Endothelial cell of umbilical vein (primary cell): ENCODE results near the gene EIF2S3. TPM values are rescaled to one million over a fixed set of nuclear protein-coding genes. Genes with fewer than 3 reads are reported as not detected.

ENCODE experiments used
- BruUV-seq: library from RNA; stranded (reverse); fragments of 400-500 nt; replicated peaks from 2 replicates; lab custom pipeline; 2021; lab: Mats Ljungman, UMichigan
- CTCF ChIA-PET: fragments of 300-600, 350-600 bp; sonication (Branson Sonifier 250); formaldehyde crosslinking; loops from one replicate; lab custom pipeline; 2021; ENCODE audit warnings: antibody characterized with exemption, inconsistent platforms; lab: Charles Lee
- POLR2A ChIA-PET: fragments of 300-600, 350-600 bp; sonication (Branson Sonifier 250); formaldehyde crosslinking; loops from one replicate; lab custom pipeline; 2021; ENCODE audit warnings: antibody characterized with exemption, inconsistent platforms; lab: Charles Lee
- DNase-seq: peaks from one replicate; pipeline ENCODE4 v3.0.0-alpha.2; 2011; ENCODE audit warnings: low read depth, low spot score
- FAIRE-seq: peaks from 2 replicates; lab custom pipeline; 2011; peaks lifted over from hg19 to GRCh38; lab: Jason Lieb, UNC
- H2AFZ ChIP-seq: 2 replicates; pipeline ENCODE4 v1.6.0; 2012; ENCODE audit warnings: low read depth, low read length, control low read depth, inconsistent platforms
- H3K27ac ChIP-seq: 2 replicates; pipeline ENCODE4 v1.5.1; 2011; ENCODE audit warnings: low read depth, mild to moderate bottlenecking, control low read depth, low read length, moderate library complexity; ENCODE audit not compliant: insufficient read depth
- H3K27me3 ChIP-seq, 2 experiments: 2 replicates each; pipeline versions ENCODE4 v1.6.0 to v1.6.1; 2011; ENCODE audit warnings: low read length in 2 of 2, mixed read lengths in 1 of 2; ENCODE audit not compliant: control insufficient read depth in 2 of 2, insufficient read depth in 2 of 2
- H3K36me3 ChIP-seq, 2 experiments: 2 replicates in 1 of 2; 3 replicates in 1 of 2; pipeline ENCODE4 v1.5.1; 2011; ENCODE audit warnings: low read length in 2 of 2, mild to moderate bottlenecking in 1 of 2, moderate library complexity in 1 of 2; ENCODE audit not compliant: control insufficient read depth in 2 of 2, insufficient read depth in 2 of 2; ENCODE audit errors: extremely low read depth in 1 of 2
- H3K4me1 ChIP-seq: 3 replicates; pipeline ENCODE4 v1.5.1; 2011; ENCODE audit warnings: mild to moderate bottlenecking, low read length; ENCODE audit not compliant: control insufficient read depth, insufficient read depth; ENCODE audit errors: extremely low read depth
- H3K4me2 ChIP-seq: 2 replicates; pipeline ENCODE4 v1.6.1; 2011; ENCODE audit warnings: low read length, control low read depth, mixed read lengths; ENCODE audit not compliant: insufficient read depth
- H3K4me3 ChIP-seq, 3 experiments: fragments of 200-600 bp in 1 of 3; sonication (generic), shearing (Covaris generic) in 1 of 3; replicated peaks in 1 of 3; 2 replicates each; pipeline ENCODE4 v1.5.1; 2011 to 2016; ENCODE audit warnings: control low read depth in 3 of 3, low read length in 3 of 3, mild to moderate bottlenecking in 2 of 3, inconsistent platforms in 1 of 3, low read depth in 1 of 3, moderate library complexity in 1 of 3; ENCODE audit not compliant: insufficient read depth in 1 of 3
- H3K79me2 ChIP-seq: 2 replicates; pipeline ENCODE4 v1.6.0; 2012; ENCODE audit warnings: low read length, inconsistent platforms; ENCODE audit not compliant: control insufficient read depth, insufficient read depth
- H3K9ac ChIP-seq: replicated peaks from 2 replicates; pipeline ENCODE3; 2011; ENCODE audit warnings: low read length, control low read depth; ENCODE audit not compliant: insufficient read depth; ENCODE audit errors: extremely low read depth
- H3K9me1 ChIP-seq: replicated peaks from 3 replicates; pipeline ENCODE4 v1.6.0; 2011; ENCODE audit warnings: mild to moderate bottlenecking, low read length; ENCODE audit not compliant: control insufficient read depth, insufficient read depth; ENCODE audit errors: extremely low read depth
- H3K9me3 ChIP-seq: replicated peaks from 2 replicates; pipeline ENCODE4 v1.5.1; 2012; ENCODE audit warnings: low read length, inconsistent platforms; ENCODE audit not compliant: control insufficient read depth, insufficient read depth
- H4K20me1 ChIP-seq: replicated peaks from 2 replicates; pipeline ENCODE3; 2011; ENCODE audit warnings: mild to moderate bottlenecking, low read length; ENCODE audit not compliant: control insufficient read depth, insufficient read depth; ENCODE audit errors: extremely low read depth
- EZH2 ChIP-seq: IDR thresholded peaks from 2 replicates; pipeline ENCODE4 v1.6.1; 2012; ENCODE audit warnings: borderline replicate concordance, low read depth, mild to moderate bottlenecking, moderate library complexity, low read length, inconsistent platforms; ENCODE audit not compliant: severe bottlenecking
- FOS ChIP-seq: IDR thresholded peaks from 2 replicates; pipeline ENCODE4 v1.6.1; 2011; ENCODE audit warnings: mild to moderate bottlenecking, low read length, moderate library complexity, borderline replicate concordance; ENCODE audit not compliant: insufficient read depth
- GATA2 ChIP-seq: IDR thresholded peaks from 2 replicates; pipeline ENCODE4 v1.7.0; 2011; ENCODE audit warnings: low read depth, mild to moderate bottlenecking, moderate library complexity, mixed read lengths, low read length; ENCODE audit not compliant: insufficient read length, insufficient read depth
- JUN ChIP-seq: IDR thresholded peaks from 2 replicates; pipeline ENCODE4 v1.6.1; 2011; ENCODE audit warnings: borderline replicate concordance, low read depth; ENCODE audit not compliant: insufficient read length, insufficient read depth
- MYC ChIP-seq: IDR thresholded peaks from one replicate; pipeline ENCODE4 v1.6.1; 2011; ENCODE audit warnings: mild to moderate bottlenecking, low read depth, low read length
- POLR2A ChIP-seq: IDR thresholded peaks from 2 replicates; pipeline ENCODE4 v1.6.1; 2012; ENCODE audit warnings: low read depth, mild to moderate bottlenecking, control low read depth, low read length
- POLR2AphosphoS5 ChIP-seq: IDR thresholded peaks from 2 replicates; pipeline ENCODE4 v1.6.1; 2012; ENCODE audit warnings: low read depth, mild to moderate bottlenecking, control low read depth, low read length, moderate library complexity; ENCODE audit not compliant: insufficient read depth
- dilution Hi-C: fragments of 300-500 bp; cut with MboI; formaldehyde crosslinking; loops from one replicate; pipeline ENCODE4 v1.15.0; 2019; ENCODE audit warnings: low sequenced_read_pairs; ENCODE audit not compliant: extremely low pct_ligation_motif_present
- intact Hi-C: fragments of 100-400 bp; cut with micrococcal nuclease; formaldehyde crosslinking; loops from one replicate; pipeline ENCODE4 v1.10.0; 2022
- polyA plus RNA-seq, 4 experiments: library from polyadenylated mRNA; depleted of rRNA in 3 of 4; stranded (reverse) in 3 of 4; unstranded in 1 of 4; fragments of >200 nt; gene quantifications; 2 replicates each; pipeline versions ENCODE4 v1.2.1 to v1.2.3, GENCODE V29; 2011 to 2012; ENCODE audit warnings: missing spikeins in 1 of 4
- total RNA-seq: library from RNA; stranded (reverse); gene quantifications from 2 replicates; pipeline ENCODE4 v1.2.3, GENCODE V29; 2021
- TF ChIP-seq, protein P1 (sequence below), 2 donors: IDR thresholded peaks; 1 replicate in 1 of 2; 2 replicates in 1 of 2; pipeline ENCODE4 v1.5.1; 2011; ENCODE audit warnings: low read length in 2 of 2, mild to moderate bottlenecking in 2 of 2, moderate library complexity in 2 of 2, control low read depth in 1 of 2, inconsistent platforms in 1 of 2, low read depth in 1 of 2; ENCODE audit not compliant: insufficient read depth in 1 of 2; ENCODE audit errors: extremely low read depth in 1 of 2
- TF ChIP-seq, protein P2 (sequence below): IDR thresholded peaks from 2 replicates; pipeline ENCODE4 v1.6.1; 2011; ENCODE audit not compliant: insufficient read depth, insufficient read length

Gene EIF2S3
- total and polyA plus RNA-seq, 2 donors (not counting 3 experiments of a cell fraction or from before 2014, with no cell fraction given): 35.8 to 161 TPM

DNA sequence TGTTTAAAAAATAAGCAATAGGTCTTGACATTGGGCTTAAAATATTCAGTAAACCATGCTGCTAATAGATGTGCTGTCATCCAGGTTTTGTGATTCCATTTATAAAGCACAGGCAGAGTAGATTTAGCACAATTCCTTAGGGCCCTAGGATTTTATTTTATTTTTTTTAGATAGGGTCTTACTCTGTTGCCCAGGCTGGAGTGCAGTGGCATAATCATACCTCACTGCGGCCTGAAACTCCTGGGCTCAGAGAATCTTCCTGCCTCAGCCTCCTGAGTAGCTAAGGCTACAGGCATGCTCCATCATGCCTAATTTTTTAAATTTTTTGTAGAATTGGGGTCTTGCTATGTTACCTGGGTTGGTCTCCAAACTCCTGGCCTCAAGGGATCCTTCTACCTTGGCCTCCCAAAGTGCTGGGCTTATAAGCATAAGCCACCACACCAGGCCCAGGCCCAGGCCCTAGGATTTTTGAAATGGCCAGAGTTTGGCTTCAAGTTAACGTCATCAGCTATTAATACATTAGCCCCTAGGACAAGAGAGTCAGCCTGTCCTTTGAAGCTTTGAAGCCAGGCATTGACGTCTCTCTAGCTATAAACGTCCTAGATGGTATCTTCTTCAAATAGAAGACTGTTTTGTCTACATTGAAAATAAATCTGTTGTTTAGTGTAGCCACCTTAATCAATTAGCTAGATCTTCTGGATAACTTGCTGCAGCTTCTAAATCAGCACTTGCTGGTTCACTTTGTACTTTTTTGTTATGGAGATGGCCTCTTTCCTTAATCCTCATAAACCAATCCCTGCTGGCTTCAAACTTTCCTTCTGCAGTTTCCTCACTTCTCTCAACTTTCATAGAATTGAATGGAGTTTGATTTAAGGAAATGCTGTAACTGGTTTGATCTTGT is 35.8 kb downstream of the EIF2S3 start:
- no peaks in the 10 kb centered on the region for H3K27me3 ChIP-seq
- no peaks in the 10 kb centered on the region for H3K36me3 ChIP-seq
- no peaks in the 10 kb centered on the region for H3K9me1 ChIP-seq
- H3K9ac ChIP-seq: no peak overlapping the region
- no peaks in the 10 kb centered on the region for H4K20me1 ChIP-seq
- dilution Hi-C loops: no loop called here
- intact Hi-C loops: no loop called here
- TF ChIP-seq, protein P1, sequence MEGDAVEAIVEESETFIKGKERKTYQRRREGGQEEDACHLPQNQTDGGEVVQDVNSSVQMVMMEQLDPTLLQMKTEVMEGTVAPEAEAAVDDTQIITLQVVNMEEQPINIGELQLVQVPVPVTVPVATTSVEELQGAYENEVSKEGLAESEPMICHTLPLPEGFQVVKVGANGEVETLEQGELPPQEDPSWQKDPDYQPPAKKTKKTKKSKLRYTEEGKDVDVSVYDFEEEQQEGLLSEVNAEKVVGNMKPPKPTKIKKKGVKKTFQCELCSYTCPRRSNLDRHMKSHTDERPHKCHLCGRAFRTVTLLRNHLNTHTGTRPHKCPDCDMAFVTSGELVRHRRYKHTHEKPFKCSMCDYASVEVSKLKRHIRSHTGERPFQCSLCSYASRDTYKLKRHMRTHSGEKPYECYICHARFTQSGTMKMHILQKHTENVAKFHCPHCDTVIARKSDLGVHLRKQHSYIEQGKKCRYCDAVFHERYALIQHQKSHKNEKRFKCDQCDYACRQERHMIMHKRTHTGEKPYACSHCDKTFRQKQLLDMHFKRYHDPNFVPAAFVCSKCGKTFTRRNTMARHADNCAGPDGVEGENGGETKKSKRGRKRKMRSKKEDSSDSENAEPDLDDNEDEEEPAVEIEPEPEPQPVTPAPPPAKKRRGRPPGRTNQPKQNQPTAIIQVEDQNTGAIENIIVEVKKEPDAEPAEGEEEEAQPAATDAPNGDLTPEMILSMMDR (IDR thresholded peaks at IDR 0.05; ENCODE audit: extremely low read depth in 1 of 2, insufficient read depth in 1 of 2, low read depth in 1 of 2, low read length in 2 of 2): no peak
- TF ChIP-seq POLR2AphosphoS5: no peak
- no peak for TF ChIP-seq EZH2
- no peak overlapping the region for H3K4me3 ChIP-seq
- ChIA-PET POLR2A (no interaction called here), CTCF (interaction anchor here (1.3 kb wide), 1 partner anchor 8 kb away, joined by 3 read pairs; no protein-coding TSS in a partner anchor)
- DNase-seq (no peak), FAIRE-seq (no peak)
- H3K9me3 ChIP-seq: no peaks in the 10 kb centered on the region
- H2AFZ ChIP-seq: no peak overlapping the region
- no peak overlapping the region for H3K27ac ChIP-seq
- H3K4me1 ChIP-seq: no peaks in the 10 kb centered on the region
- no peaks in the 10 kb centered on the region for H3K79me2 ChIP-seq
- H3K4me2 ChIP-seq: no peak overlapping the region
- no TSS peak for BruUV-seq

DNA sequence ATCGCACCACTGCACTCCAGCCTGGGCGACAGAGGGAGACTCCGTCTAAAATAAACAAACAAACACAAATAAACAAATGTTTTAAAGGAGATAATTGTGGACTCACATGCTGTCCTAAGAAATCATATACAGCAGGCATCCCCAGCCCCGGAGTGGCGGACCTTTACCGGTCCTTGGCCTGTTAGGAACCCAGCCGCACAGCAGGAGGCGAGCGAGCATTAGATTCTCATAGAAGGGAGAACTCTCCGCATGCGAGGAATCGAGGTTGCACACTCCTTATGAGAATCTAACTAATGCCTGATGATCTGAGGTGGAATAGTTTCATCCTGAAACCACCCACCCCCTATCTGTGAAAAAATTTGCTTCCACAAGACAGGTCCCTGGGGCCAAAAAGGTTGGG is 39.0 kb downstream of the EIF2S3 start:
- Histone ChIP-seq H3K79me2 (no peaks in the 10 kb centered on the region), H4K20me1 (no peaks in the 10 kb centered on the region), H3K27me3 (no peaks in the 10 kb centered on the region), H3K36me3 (no peaks in the 10 kb centered on the region), H3K4me3 (no peak overlapping the region), H2AFZ (no peak overlapping the region), H3K9me3 (no peaks in the 10 kb centered on the region), H3K9ac (no peak overlapping the region), H3K27ac (no peak overlapping the region), H3K9me1 (no peaks in the 10 kb centered on the region), H3K4me1 (no peaks in the 10 kb centered on the region), H3K4me2 (no peak overlapping the region)
- DNase-seq (no peak), FAIRE-seq (no peak)
- intact Hi-C loops: no loop called here
- TF ChIP-seq MYC (no peak), EZH2 (no peak), FOS (no peak), POLR2AphosphoS5 (no peak), JUN (no peak), POLR2A (no peak), GATA2 (no peak)
- TF ChIP-seq, protein P2, sequence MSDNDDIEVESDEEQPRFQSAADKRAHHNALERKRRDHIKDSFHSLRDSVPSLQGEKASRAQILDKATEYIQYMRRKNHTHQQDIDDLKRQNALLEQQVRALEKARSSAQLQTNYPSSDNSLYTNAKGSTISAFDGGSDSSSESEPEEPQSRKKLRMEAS: no peak
- TF ChIP-seq, protein P1 (IDR thresholded peaks at IDR 0.05; ENCODE audit: extremely low read depth in 1 of 2, insufficient read depth in 1 of 2, low read depth in 1 of 2, low read length in 2 of 2): no peak
- BruUV-seq: no TSS peak
- ChIA-PET POLR2A (no interaction called here), CTCF (no interaction called here)
- dilution Hi-C loops: no loop called here
